ENCODE results near the gene GPX4. TPM values are rescaled to one million over a fixed set of nuclear protein-coding genes. Genes with fewer than 3 reads are reported as not detected.

The GPX4 gene
- total RNA-seq, 1 donor from 2014 or later = 469 TPM

GRCh38 chr19:1068009-1069001, 35.5 kb upstream of the GPX4 start:
- DNase-seq (ENCODE audit: low read depth in 2 of 2) = no peak

GRCh38 chr19:1069009-1069779, 34.6 kb upstream of the GPX4 start:
- peak; percentile 35 to 69 for DNase-seq (ENCODE audit: low read depth in 2 of 2)

- no peak for DNase-seq (ENCODE audit: low read depth in 2 of 2)
Observed at GRCh38 chr19:1070576-1070930, 33.2 kb upstream of the GPX4 start.

- no peak for DNase-seq (ENCODE audit: low read depth in 2 of 2)
Observed at GRCh38 chr19:1070931-1071791, 32.6 kb upstream of the GPX4 start.

GRCh38 chr19:1072371-1073015, 31.3 kb upstream of the GPX4 start:
- DNase-seq (ENCODE audit: low read depth in 2 of 2) = no peak

GRCh38 chr19:1073063-1073955, 30.5 kb upstream of the GPX4 start:
- no peak for DNase-seq (ENCODE audit: low read depth in 2 of 2)

GRCh38 chr19:1073956-1074517, 29.8 kb upstream of the GPX4 start:
- DNase-seq (ENCODE audit: low read depth in 2 of 2) = no peak

GRCh38 chr19:1074544-1075283, 29.1 kb upstream of the GPX4 start:
- DNase-seq (ENCODE audit: low read depth in 2 of 2) = peak in 1 of 2 donors; percentile 66

GRCh38 chr19:1076046-1076386, 27.8 kb upstream of the GPX4 start:
- DNase-seq (ENCODE audit: low read depth in 2 of 2) = no peak

GRCh38 chr19:1076951-1077350, 26.8 kb upstream of the GPX4 start:
- no peak for DNase-seq (ENCODE audit: low read depth in 2 of 2)

- no peak for DNase-seq (ENCODE audit: low read depth in 2 of 2)
Observed at GRCh38 chr19:1079566-1080111, 24.2 kb upstream of the GPX4 start.

GRCh38 chr19:1080360-1081161, 23.2 kb upstream of the GPX4 start:
- no peak for DNase-seq (ENCODE audit: low read depth in 2 of 2)

- DNase-seq (ENCODE audit: low read depth in 2 of 2) = no peak
Observed at GRCh38 chr19:1081301-1082164, 22.3 kb upstream of the GPX4 start.

GRCh38 chr19:1082165-1082927, 21.4 kb upstream of the GPX4 start:
- DNase-seq (ENCODE audit: low read depth in 2 of 2) = peak in 1 of 2 donors; percentile 75

- no peak for DNase-seq (ENCODE audit: low read depth in 2 of 2)
Observed at GRCh38 chr19:1082928-1083816, 20.6 kb upstream of the GPX4 start.

Measured in dermis microvascular lymphatic vessel endothelial cell (primary cell).